Endothelial cell of umbilical vein (primary cell): Measurements from ENCODE around the gene CTSH. TPM values are rescaled to one million over a fixed set of nuclear protein-coding genes. Genes with fewer than 3 reads are reported as not detected.

Source experiments
- BruUV-seq: library from RNA; stranded (reverse); fragments of 400-500 nt; replicated peaks from 2 replicates; lab custom pipeline; 2021; lab: Mats Ljungman, UMichigan
- CTCF ChIA-PET: fragments of 300-600, 350-600 bp; sonication (Branson Sonifier 250); formaldehyde crosslinking; loops from one replicate; lab custom pipeline; 2021; ENCODE audit warnings: antibody characterized with exemption, inconsistent platforms; lab: Charles Lee
- POLR2A ChIA-PET: fragments of 300-600, 350-600 bp; sonication (Branson Sonifier 250); formaldehyde crosslinking; loops from one replicate; lab custom pipeline; 2021; ENCODE audit warnings: antibody characterized with exemption, inconsistent platforms; lab: Charles Lee
- DNase-seq: peaks from one replicate; pipeline ENCODE4 v3.0.0-alpha.2; 2011; ENCODE audit warnings: low read depth, low spot score
- FAIRE-seq: peaks from 2 replicates; lab custom pipeline; 2011; peaks lifted over from hg19 to GRCh38; lab: Jason Lieb, UNC
- H2AFZ ChIP-seq: 2 replicates; pipeline ENCODE4 v1.6.0; 2012; ENCODE audit warnings: low read depth, low read length, control low read depth, inconsistent platforms
- H3K27ac ChIP-seq: 2 replicates; pipeline ENCODE4 v1.5.1; 2011; ENCODE audit warnings: low read depth, mild to moderate bottlenecking, control low read depth, low read length, moderate library complexity; ENCODE audit not compliant: insufficient read depth
- H3K27me3 ChIP-seq, 2 experiments: 2 replicates each; pipeline versions ENCODE4 v1.6.0 to v1.6.1; 2011; ENCODE audit warnings: low read length in 2 of 2, mixed read lengths in 1 of 2; ENCODE audit not compliant: control insufficient read depth in 2 of 2, insufficient read depth in 2 of 2
- H3K36me3 ChIP-seq, 2 experiments: 2 replicates in 1 of 2; 3 replicates in 1 of 2; pipeline ENCODE4 v1.5.1; 2011; ENCODE audit warnings: low read length in 2 of 2, mild to moderate bottlenecking in 1 of 2, moderate library complexity in 1 of 2; ENCODE audit not compliant: control insufficient read depth in 2 of 2, insufficient read depth in 2 of 2; ENCODE audit errors: extremely low read depth in 1 of 2
- H3K4me1 ChIP-seq: 3 replicates; pipeline ENCODE4 v1.5.1; 2011; ENCODE audit warnings: mild to moderate bottlenecking, low read length; ENCODE audit not compliant: control insufficient read depth, insufficient read depth; ENCODE audit errors: extremely low read depth
- H3K4me2 ChIP-seq: 2 replicates; pipeline ENCODE4 v1.6.1; 2011; ENCODE audit warnings: low read length, control low read depth, mixed read lengths; ENCODE audit not compliant: insufficient read depth
- H3K4me3 ChIP-seq, 3 experiments: fragments of 200-600 bp in 1 of 3; sonication (generic), shearing (Covaris generic) in 1 of 3; replicated peaks in 1 of 3; 2 replicates each; pipeline ENCODE4 v1.5.1; 2011 to 2016; ENCODE audit warnings: control low read depth in 3 of 3, low read length in 3 of 3, mild to moderate bottlenecking in 2 of 3, inconsistent platforms in 1 of 3, low read depth in 1 of 3, moderate library complexity in 1 of 3; ENCODE audit not compliant: insufficient read depth in 1 of 3
- H3K79me2 ChIP-seq: 2 replicates; pipeline ENCODE4 v1.6.0; 2012; ENCODE audit warnings: low read length, inconsistent platforms; ENCODE audit not compliant: control insufficient read depth, insufficient read depth
- H3K9ac ChIP-seq: replicated peaks from 2 replicates; pipeline ENCODE3; 2011; ENCODE audit warnings: low read length, control low read depth; ENCODE audit not compliant: insufficient read depth; ENCODE audit errors: extremely low read depth
- H3K9me1 ChIP-seq: replicated peaks from 3 replicates; pipeline ENCODE4 v1.6.0; 2011; ENCODE audit warnings: mild to moderate bottlenecking, low read length; ENCODE audit not compliant: control insufficient read depth, insufficient read depth; ENCODE audit errors: extremely low read depth
- H3K9me3 ChIP-seq: replicated peaks from 2 replicates; pipeline ENCODE4 v1.5.1; 2012; ENCODE audit warnings: low read length, inconsistent platforms; ENCODE audit not compliant: control insufficient read depth, insufficient read depth
- H4K20me1 ChIP-seq: replicated peaks from 2 replicates; pipeline ENCODE3; 2011; ENCODE audit warnings: mild to moderate bottlenecking, low read length; ENCODE audit not compliant: control insufficient read depth, insufficient read depth; ENCODE audit errors: extremely low read depth
- CTCF ChIP-seq, 2 donors: IDR thresholded peaks; 1 replicate in 1 of 2; 2 replicates in 1 of 2; pipeline ENCODE4 v1.5.1; 2011; ENCODE audit warnings: low read length in 2 of 2, mild to moderate bottlenecking in 2 of 2, moderate library complexity in 2 of 2, control low read depth in 1 of 2, inconsistent platforms in 1 of 2, low read depth in 1 of 2; ENCODE audit not compliant: insufficient read depth in 1 of 2; ENCODE audit errors: extremely low read depth in 1 of 2
- EZH2 ChIP-seq: IDR thresholded peaks from 2 replicates; pipeline ENCODE4 v1.6.1; 2012; ENCODE audit warnings: borderline replicate concordance, low read depth, mild to moderate bottlenecking, moderate library complexity, low read length, inconsistent platforms; ENCODE audit not compliant: severe bottlenecking
- FOS ChIP-seq: IDR thresholded peaks from 2 replicates; pipeline ENCODE4 v1.6.1; 2011; ENCODE audit warnings: mild to moderate bottlenecking, low read length, moderate library complexity, borderline replicate concordance; ENCODE audit not compliant: insufficient read depth
- GATA2 ChIP-seq: IDR thresholded peaks from 2 replicates; pipeline ENCODE4 v1.7.0; 2011; ENCODE audit warnings: low read depth, mild to moderate bottlenecking, moderate library complexity, mixed read lengths, low read length; ENCODE audit not compliant: insufficient read length, insufficient read depth
- JUN ChIP-seq: IDR thresholded peaks from 2 replicates; pipeline ENCODE4 v1.6.1; 2011; ENCODE audit warnings: borderline replicate concordance, low read depth; ENCODE audit not compliant: insufficient read length, insufficient read depth
- MYC ChIP-seq: IDR thresholded peaks from one replicate; pipeline ENCODE4 v1.6.1; 2011; ENCODE audit warnings: mild to moderate bottlenecking, low read depth, low read length
- POLR2A ChIP-seq: IDR thresholded peaks from 2 replicates; pipeline ENCODE4 v1.6.1; 2012; ENCODE audit warnings: low read depth, mild to moderate bottlenecking, control low read depth, low read length
- POLR2AphosphoS5 ChIP-seq: IDR thresholded peaks from 2 replicates; pipeline ENCODE4 v1.6.1; 2012; ENCODE audit warnings: low read depth, mild to moderate bottlenecking, control low read depth, low read length, moderate library complexity; ENCODE audit not compliant: insufficient read depth
- dilution Hi-C: fragments of 300-500 bp; cut with MboI; formaldehyde crosslinking; loops from one replicate; pipeline ENCODE4 v1.15.0; 2019; ENCODE audit warnings: low sequenced_read_pairs; ENCODE audit not compliant: extremely low pct_ligation_motif_present
- intact Hi-C: fragments of 100-400 bp; cut with micrococcal nuclease; formaldehyde crosslinking; loops from one replicate; pipeline ENCODE4 v1.10.0; 2022
- polyA plus RNA-seq, 4 experiments: library from polyadenylated mRNA; depleted of rRNA in 3 of 4; stranded (reverse) in 3 of 4; unstranded in 1 of 4; fragments of >200 nt; gene quantifications; 2 replicates each; pipeline versions ENCODE4 v1.2.1 to v1.2.3, GENCODE V29; 2011 to 2012; ENCODE audit warnings: missing spikeins in 1 of 4
- total RNA-seq: library from RNA; stranded (reverse); gene quantifications from 2 replicates; pipeline ENCODE4 v1.2.3, GENCODE V29; 2021
- TF ChIP-seq, protein P1 (sequence below): IDR thresholded peaks from 2 replicates; pipeline ENCODE4 v1.6.1; 2011; ENCODE audit not compliant: insufficient read depth, insufficient read length

Gene CTSH
- total and polyA plus RNA-seq, 2 donors (not counting 3 experiments of a cell fraction or from before 2014, with no cell fraction given): 7.0 to 7.4 TPM

DNA sequence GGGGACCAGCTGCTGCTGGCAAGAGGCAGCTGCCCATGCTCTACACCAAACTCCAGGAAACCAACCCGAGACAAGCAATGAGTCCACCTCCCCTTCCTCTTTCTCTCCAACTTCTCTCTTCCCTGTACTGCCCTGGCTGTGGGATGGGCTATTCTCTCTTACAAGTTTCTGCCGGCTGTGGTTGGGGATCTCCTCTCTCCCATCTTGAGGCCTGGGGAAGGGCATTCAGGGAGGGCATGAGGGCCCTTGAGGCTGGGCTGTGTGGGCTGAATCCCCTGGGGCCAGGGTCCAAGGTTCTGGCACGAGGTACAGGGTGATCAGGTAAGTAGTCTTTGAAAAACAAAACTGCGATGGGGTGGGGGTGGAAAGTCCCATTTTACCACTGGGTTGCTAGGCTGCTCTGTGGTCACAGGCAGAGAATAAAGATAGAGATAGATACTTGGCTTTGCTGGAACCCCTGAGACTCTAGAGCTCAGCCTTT lies 32.3 kb upstream of the CTSH start:
- Histone ChIP-seq H3K36me3 (no peaks in the 10 kb centered on the region), H4K20me1 (no peaks in the 10 kb centered on the region), H3K79me2 (no peaks in the 10 kb centered on the region), H3K4me1 (no peaks in the 10 kb centered on the region), H3K9me1 (no peaks in the 10 kb centered on the region), H3K27me3 (no peaks in the 10 kb centered on the region), H3K4me3 (no peak overlapping the region), H3K4me2 (no peak overlapping the region), H2AFZ (no peak overlapping the region), H3K9ac (no peak overlapping the region), H3K9me3 (no peaks in the 10 kb centered on the region), H3K27ac (no peak overlapping the region)
- DNase-seq (no peak), FAIRE-seq (no peak)
- ChIA-PET CTCF (no interaction called here), POLR2A (no interaction called here)
- BruUV-seq: no TSS peak
- dilution Hi-C loops (no loop called here), intact Hi-C loops (no loop called here)
- TF ChIP-seq MYC (no peak), GATA2 (no peak), POLR2AphosphoS5 (no peak), EZH2 (no peak), CTCF (IDR thresholded peaks at IDR 0.05; ENCODE audit: extremely low read depth in 1 of 2, insufficient read depth in 1 of 2, low read depth in 1 of 2, low read length in 2 of 2) (no peak), POLR2A (no peak), FOS (no peak), JUN (no peak)
- TF ChIP-seq, protein P1, sequence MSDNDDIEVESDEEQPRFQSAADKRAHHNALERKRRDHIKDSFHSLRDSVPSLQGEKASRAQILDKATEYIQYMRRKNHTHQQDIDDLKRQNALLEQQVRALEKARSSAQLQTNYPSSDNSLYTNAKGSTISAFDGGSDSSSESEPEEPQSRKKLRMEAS: no peak
